D721Med (cell line): Measurements from ENCODE around the gene SLC12A8.

Source experiments
- DNase-seq: peaks from one replicate; pipeline ENCODE4 v3.0.0; 2011; ENCODE audit warnings: low spot score; ENCODE audit not compliant: insufficient read length
- FAIRE-seq: peaks from 2 replicates; lab custom pipeline; 2011; peaks lifted over from hg19 to GRCh38; lab: Jason Lieb, UNC
- CTCF ChIP-seq: IDR thresholded peaks from 2 replicates; pipeline ENCODE4 v1.5.1; 2012; ENCODE audit warnings: mild to moderate bottlenecking, control low read depth; ENCODE audit not compliant: insufficient read depth; ENCODE audit errors: missing control alignments

SLC12A8 gene

GRCh38 chr3:125188955-125189354 is 23.6 kb downstream of the SLC12A8 start:
- TF ChIP-seq CTCF: no peak
- FAIRE-seq (no peak), DNase-seq (no peak)

GRCh38 chr3:125187599-125187910 is 25.0 kb downstream of the SLC12A8 start:
- no peak for FAIRE-seq

GRCh38 chr3:125186800-125187598 is 25.5 kb downstream of the SLC12A8 start:
- no peak for TF ChIP-seq CTCF
- FAIRE-seq (no peak), DNase-seq (no peak)

More at GRCh38 chr3:125187599-125187910, 25.0 kb downstream of the SLC12A8 start:
- no peak for TF ChIP-seq CTCF
- DNase-seq: no peak

GRCh38 chr3:125186261-125186787 is 26.2 kb downstream of the SLC12A8 start:
- DNase-seq (no peak), FAIRE-seq (no peak)
- TF ChIP-seq CTCF: no peak

GRCh38 chr3:125185805-125186204 is 26.7 kb downstream of the SLC12A8 start:
- FAIRE-seq (no peak), DNase-seq (no peak)
- no peak for TF ChIP-seq CTCF

- FAIRE-seq: no peak
- no peak for TF ChIP-seq CTCF
- no peak for DNase-seq
These were observed 32.7 kb downstream of the SLC12A8 start for GRCh38 chr3:125179884-125180240.

- FAIRE-seq: no peak
- no peak for TF ChIP-seq CTCF
- no peak for DNase-seq
These were observed 33.2 kb downstream of the SLC12A8 start for GRCh38 chr3:125179143-125179883.
